ENCODE data around the gene HTR2B. TPM values are rescaled to one million over a fixed set of nuclear protein-coding genes. Genes with fewer than 3 reads are reported as not detected.

Gene HTR2B
- total and polyA plus RNA-seq, 5 donors: 2.3 to 11.9 (median 6.4) TPM

- H3K4me1 ChIP-seq (ENCODE audit: control insufficient read depth, insufficient read depth, low read length): peaks cover 2% of the 10 kb centered on the region
- ATAC-seq (no peak), DNase-seq (no peak)
- 75% methylated on average over 1 of the region's 1 CpG for WGBS
- H3K9me3 ChIP-seq (ENCODE audit: control insufficient read depth, low read length): no peaks in the 10 kb centered on the region
- H3K4me3 ChIP-seq (ENCODE audit: low read length): no peak overlapping the region
- intact Hi-C loops (cut with DNase I): loop anchor here in 1 of 4 donors (5.0 kb wide), 1 partner anchor 39 kb away; no protein-coding TSS in a partner anchor
- H3K27ac ChIP-seq (ENCODE audit: low read length): no peak overlapping the region
- H3K27me3 ChIP-seq (ENCODE audit: control insufficient read depth, insufficient read depth): no peaks in the 10 kb centered on the region
Observed at GRCh38 chr2:231133365-231134099, 8.7 kb upstream of the HTR2B start.

GRCh38 chr2:231132129-231132528 lies 7.3 kb upstream of the HTR2B start:
- WGBS: 35% methylated on average over 1 of the region's 1 CpG
- peaks cover 2% of the 10 kb centered on the region for H3K4me1 ChIP-seq (ENCODE audit: control insufficient read depth, insufficient read depth, low read length)
- no peak overlapping the region for H3K27ac ChIP-seq (ENCODE audit: low read length)
- H3K4me3 ChIP-seq (ENCODE audit: low read length): no peak overlapping the region
- DNase-seq (no peak), ATAC-seq (peak in 1 of 2 donors; percentile 78)
- H3K9me3 ChIP-seq (ENCODE audit: control insufficient read depth, low read length): no peaks in the 10 kb centered on the region
- intact Hi-C loops (cut with DNase I): loop anchor here in 1 of 4 donors (5.0 kb wide), 1 partner anchor 40 kb away; no protein-coding TSS in a partner anchor
- no peaks in the 10 kb centered on the region for H3K27me3 ChIP-seq (ENCODE audit: control insufficient read depth, insufficient read depth)

GRCh38 chr2:231130336-231131056 lies 5.7 kb upstream of the HTR2B start:
- Histone ChIP-seq H3K27me3 (ENCODE audit: control insufficient read depth, insufficient read depth) (no peaks in the 10 kb centered on the region), H3K27ac (ENCODE audit: low read length) (no peak overlapping the region), H3K9me3 (ENCODE audit: control insufficient read depth, low read length) (no peaks in the 10 kb centered on the region), H3K4me1 (ENCODE audit: control insufficient read depth, insufficient read depth, low read length) (peaks cover 2% of the 10 kb centered on the region), H3K4me3 (ENCODE audit: low read length) (no peak overlapping the region)
- ATAC-seq: no peak
- WGBS: 91% methylated on average over 6 of the region's 6 CpGs
- intact Hi-C loops (cut with DNase I): loop anchor here in 1 of 4 donors (5.0 kb wide), 1 partner anchor 42 kb away; no protein-coding TSS in a partner anchor
- DNase-seq: no peak

- no peak overlapping the region for H3K27ac ChIP-seq (ENCODE audit: low read length)
- no peaks in the 10 kb centered on the region for H3K9me3 ChIP-seq (ENCODE audit: control insufficient read depth, low read length)
- DNase-seq (no peak), ATAC-seq (no peak)
- H3K4me1 ChIP-seq (ENCODE audit: control insufficient read depth, insufficient read depth, low read length): peaks cover 2% of the 10 kb centered on the region
- H3K27me3 ChIP-seq (ENCODE audit: control insufficient read depth, insufficient read depth): no peaks in the 10 kb centered on the region
- no peak overlapping the region for H3K4me3 ChIP-seq (ENCODE audit: low read length)
- intact Hi-C loops (cut with DNase I): no loop called here
- 92% methylated on average over 1 of the region's 1 CpG for WGBS
Observed at GRCh38 chr2:231129216-231129615, 4.4 kb upstream of the HTR2B start.

GRCh38 chr2:231128541-231128940 lies 3.7 kb upstream of the HTR2B start:
- no peak for ATAC-seq
- no peaks in the 10 kb centered on the region for H3K9me3 ChIP-seq (ENCODE audit: control insufficient read depth, low read length)
- DNase-seq: no peak
- H3K27me3 ChIP-seq (ENCODE audit: control insufficient read depth, insufficient read depth): no peaks in the 10 kb centered on the region
- no peak overlapping the region for H3K4me3 ChIP-seq (ENCODE audit: low read length)
- intact Hi-C loops (cut with DNase I): no loop called here
- no peak overlapping the region for H3K27ac ChIP-seq (ENCODE audit: low read length)
- peaks cover 2% of the 10 kb centered on the region for H3K4me1 ChIP-seq (ENCODE audit: control insufficient read depth, insufficient read depth, low read length)

GRCh38 chr2:231127936-231128335 lies 3.1 kb upstream of the HTR2B start:
- intact Hi-C loops (cut with DNase I): no loop called here
- DNase-seq: no peak
- no peak for ATAC-seq
- H3K9me3 ChIP-seq (ENCODE audit: control insufficient read depth, low read length): no peaks in the 10 kb centered on the region
- H3K4me3 ChIP-seq (ENCODE audit: low read length): no peak overlapping the region
- no peaks in the 10 kb centered on the region for H3K27me3 ChIP-seq (ENCODE audit: control insufficient read depth, insufficient read depth)
- 94% methylated on average over 1 of the region's 1 CpG for WGBS
- H3K4me1 ChIP-seq (ENCODE audit: control insufficient read depth, insufficient read depth, low read length): peaks cover 2% of the 10 kb centered on the region
- H3K27ac ChIP-seq (ENCODE audit: low read length): no peak overlapping the region

- DNase-seq (no peak), ATAC-seq (no peak)
- Histone ChIP-seq H3K4me1 (ENCODE audit: control insufficient read depth, insufficient read depth, low read length) (peaks cover 2% of the 10 kb centered on the region), H3K27me3 (ENCODE audit: control insufficient read depth, insufficient read depth) (no peaks in the 10 kb centered on the region), H3K27ac (ENCODE audit: low read length) (no peak overlapping the region), H3K9me3 (ENCODE audit: control insufficient read depth, low read length) (no peaks in the 10 kb centered on the region), H3K4me3 (ENCODE audit: low read length) (no peak overlapping the region)
- intact Hi-C loops (cut with DNase I): no loop called here
- WGBS: 98% methylated on average over 9 of the region's 9 CpGs
Observed at GRCh38 chr2:231127480-231127879, 2.6 kb upstream of the HTR2B start.

- no peak overlapping the region for H3K4me3 ChIP-seq (ENCODE audit: low read length)
- DNase-seq (no peak), ATAC-seq (no peak)
- no peak overlapping the region for H3K27ac ChIP-seq (ENCODE audit: low read length)
- peaks cover 2% of the 10 kb centered on the region for H3K4me1 ChIP-seq (ENCODE audit: control insufficient read depth, insufficient read depth, low read length)
- WGBS: 94% methylated on average over 7 of the region's 7 CpGs
- H3K9me3 ChIP-seq (ENCODE audit: control insufficient read depth, low read length): no peaks in the 10 kb centered on the region
- intact Hi-C loops (cut with DNase I): no loop called here
- no peaks in the 10 kb centered on the region for H3K27me3 ChIP-seq (ENCODE audit: control insufficient read depth, insufficient read depth)
Observed at GRCh38 chr2:231126123-231126522, 1.3 kb upstream of the HTR2B start.

GRCh38 chr2:231123362-231123898 lies 1.4 kb downstream of the HTR2B start:
- intact Hi-C loops (cut with DNase I): no loop called here
- Histone ChIP-seq H3K4me1 (ENCODE audit: control insufficient read depth, insufficient read depth, low read length) (no peaks in the 10 kb centered on the region), H3K9me3 (ENCODE audit: control insufficient read depth, low read length) (no peaks in the 10 kb centered on the region), H3K27me3 (ENCODE audit: control insufficient read depth, insufficient read depth) (no peaks in the 10 kb centered on the region), H3K4me3 (ENCODE audit: low read length) (peak overlapping the region; percentile 39), H3K27ac (ENCODE audit: low read length) (peak overlapping the region; percentile 24)
- ATAC-seq: peak; percentile 75 to 87
- 20% methylated on average over 4 of the region's 4 CpGs for WGBS
- no peak for DNase-seq

GRCh38 chr2:231118614-231118942 lies 6.3 kb downstream of the HTR2B start:
- DNase-seq: no peak
- Histone ChIP-seq H3K27ac (ENCODE audit: low read length) (no peak overlapping the region), H3K4me1 (ENCODE audit: control insufficient read depth, insufficient read depth, low read length) (no peaks in the 10 kb centered on the region), H3K4me3 (ENCODE audit: low read length) (no peak overlapping the region), H3K9me3 (ENCODE audit: control insufficient read depth, low read length) (no peaks in the 10 kb centered on the region), H3K27me3 (ENCODE audit: control insufficient read depth, insufficient read depth) (no peaks in the 10 kb centered on the region)
- 79% methylated on average over 2 of the region's 2 CpGs for WGBS
- ATAC-seq: no peak
- intact Hi-C loops (cut with DNase I): no loop called here

- Histone ChIP-seq H3K4me3 (ENCODE audit: low read length) (no peak overlapping the region), H3K27me3 (ENCODE audit: control insufficient read depth, insufficient read depth) (no peaks in the 10 kb centered on the region), H3K27ac (ENCODE audit: low read length) (no peak overlapping the region), H3K4me1 (ENCODE audit: control insufficient read depth, insufficient read depth, low read length) (no peaks in the 10 kb centered on the region), H3K9me3 (ENCODE audit: control insufficient read depth, low read length) (no peaks in the 10 kb centered on the region)
- intact Hi-C loops (cut with DNase I): no loop called here
- DNase-seq (no peak), ATAC-seq (no peak)
- 75% methylated on average over 4 of the region's 4 CpGs for WGBS
Observed at GRCh38 chr2:231117922-231118613, 6.8 kb downstream of the HTR2B start.
